ENCODE measurements around the gene ATRNL1.

- TF ChIP-seq CTCF (IDR thresholded peaks at IDR 0.05; ENCODE audit: poor library complexity, severe bottlenecking), result no peak
- no peak for TF ChIP-seq POLR2AphosphoS5 (IDR thresholded peaks at IDR 0.05)
- TF ChIP-seq TAF1 (IDR thresholded peaks at IDR 0.05; ENCODE audit: low read depth), result no peak
- TF ChIP-seq EZH2 (IDR thresholded peaks at IDR 0.05; ENCODE audit: borderline replicate concordance, insufficient read depth, low read length, poor library complexity, severe bottlenecking), result no peak
- no peak for TF ChIP-seq RAD21 (conservative IDR thresholded peaks at IDR 0.05)
These were observed 74.6 kb downstream of the ATRNL1 start for GRCh38 chr10:115167751-115168150.
